Measurements from ENCODE around the gene TSEN2.

TSEN2 gene

GRCh38 chr3:12545473-12545791, 61.2 kb downstream of the TSEN2 start, which contains the start of gene MKRN2OS:
MKRN2OS (minus strand) TSS chr3:12545499; CDS start chr3:12545464, 35 bp downstream.
- in situ Hi-C loops (cut with MboI; ENCODE audit: low sequenced_read_pairs) = no loop called here

GRCh38 chr3:12549971-12550760, 65.9 kb downstream of the TSEN2 start:
- in situ Hi-C loops (cut with MboI; ENCODE audit: low sequenced_read_pairs) = no loop called here

GRCh38 chr3:12553921-12554391, 69.7 kb downstream of the TSEN2 start:
- in situ Hi-C loops (cut with MboI; ENCODE audit: low sequenced_read_pairs) = no loop called here

- in situ Hi-C loops (cut with MboI; ENCODE audit: low sequenced_read_pairs) = no loop called here
Measured at GRCh38 chr3:12556314-12556689, 72.0 kb downstream of the TSEN2 start.

- in situ Hi-C loops (cut with MboI; ENCODE audit: low sequenced_read_pairs) = no loop called here
Measured at GRCh38 chr3:12556690-12557472, 72.6 kb downstream of the TSEN2 start, which contains the start of gene MKRN2. MKRN2 (plus strand) TSS chr3:12557087; CDS start chr3:12557151, 64 bp downstream.

GRCh38 chr3:12557473-12558100, 73.3 kb downstream of the TSEN2 start:
- in situ Hi-C loops (cut with MboI; ENCODE audit: low sequenced_read_pairs) = no loop called here

GRCh38 chr3:12558706-12559105, 74.4 kb downstream of the TSEN2 start:
- in situ Hi-C loops (cut with MboI; ENCODE audit: low sequenced_read_pairs) = no loop called here

- in situ Hi-C loops (cut with MboI; ENCODE audit: low sequenced_read_pairs) = no loop called here
Measured at GRCh38 chr3:12559520-12559919, 75.2 kb downstream of the TSEN2 start.

- in situ Hi-C loops (cut with MboI; ENCODE audit: low sequenced_read_pairs) = no loop called here
Measured at GRCh38 chr3:12560505-12561190, 76.4 kb downstream of the TSEN2 start.

GRCh38 chr3:12561397-12561796, 77.1 kb downstream of the TSEN2 start:
- in situ Hi-C loops (cut with MboI; ENCODE audit: low sequenced_read_pairs) = no loop called here

- in situ Hi-C loops (cut with MboI; ENCODE audit: low sequenced_read_pairs) = no loop called here
Measured at GRCh38 chr3:12562451-12562850, 78.2 kb downstream of the TSEN2 start.

- in situ Hi-C loops (cut with MboI; ENCODE audit: low sequenced_read_pairs) = no loop called here
Measured at GRCh38 chr3:12566976-12567375, 82.7 kb downstream of the TSEN2 start.

GRCh38 chr3:12568747-12569146, 84.5 kb downstream of the TSEN2 start:
- in situ Hi-C loops (cut with MboI; ENCODE audit: low sequenced_read_pairs) = no loop called here

- in situ Hi-C loops (cut with MboI; ENCODE audit: low sequenced_read_pairs) = no loop called here
Measured at GRCh38 chr3:12569836-12570235, 85.6 kb downstream of the TSEN2 start.

- in situ Hi-C loops (cut with MboI; ENCODE audit: low sequenced_read_pairs) = no loop called here
Measured at GRCh38 chr3:12571986-12572385, 87.7 kb downstream of the TSEN2 start.

GRCh38 chr3:12574131-12574530, 89.9 kb downstream of the TSEN2 start:
- in situ Hi-C loops (cut with MboI; ENCODE audit: low sequenced_read_pairs) = no loop called here

GRCh38 chr3:12574661-12575060, 90.4 kb downstream of the TSEN2 start:
- in situ Hi-C loops (cut with MboI; ENCODE audit: low sequenced_read_pairs) = no loop called here

GRCh38 chr3:12577379-12577778, 93.1 kb downstream of the TSEN2 start:
- in situ Hi-C loops (cut with MboI; ENCODE audit: low sequenced_read_pairs) = no loop called here

GRCh38 chr3:12578742-12579141, 94.5 kb downstream of the TSEN2 start:
- in situ Hi-C loops (cut with MboI; ENCODE audit: low sequenced_read_pairs) = no loop called here

- in situ Hi-C loops (cut with MboI; ENCODE audit: low sequenced_read_pairs) = no loop called here
Measured at GRCh38 chr3:12579456-12579855, 95.2 kb downstream of the TSEN2 start.

GRCh38 chr3:12579905-12580304, 95.6 kb downstream of the TSEN2 start:
- in situ Hi-C loops (cut with MboI; ENCODE audit: low sequenced_read_pairs) = no loop called here
